ENCODE data around the gene SRPRB. TPM values are rescaled to one million over a fixed set of nuclear protein-coding genes. Genes with fewer than 3 reads are reported as not detected.

The SRPRB gene
- total and polyA plus RNA-seq, 9 donors, result 6.2 to 59.7 (median 35.1) TPM

DNA sequence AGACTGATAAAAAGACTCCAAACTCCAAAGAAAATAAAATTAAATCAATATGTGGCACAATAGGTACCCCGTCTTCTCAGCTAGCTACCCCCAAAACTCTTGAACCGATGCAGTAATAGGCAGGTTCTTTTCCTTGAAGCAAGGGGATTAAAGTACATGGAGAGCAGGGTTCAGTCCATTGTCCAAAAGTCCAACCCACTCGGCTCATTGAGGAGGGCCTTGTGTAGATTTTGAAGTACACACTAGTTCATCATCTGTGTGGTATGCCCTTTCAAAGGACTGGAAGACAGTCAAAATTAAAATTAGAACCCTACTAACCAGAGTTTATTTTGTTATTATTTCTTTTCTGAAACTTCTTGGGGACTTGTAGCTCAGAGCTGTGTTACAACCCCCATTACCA is 36.1 kb upstream of the SRPRB start:
- H3K27me3 ChIP-seq, result no peaks in the 10 kb centered on the region
- H3K9me3 ChIP-seq, result no peaks in the 10 kb centered on the region
- no peak for DNase-seq
- H3K27ac ChIP-seq, result no peak overlapping the region
- TF ChIP-seq, protein P1, sequence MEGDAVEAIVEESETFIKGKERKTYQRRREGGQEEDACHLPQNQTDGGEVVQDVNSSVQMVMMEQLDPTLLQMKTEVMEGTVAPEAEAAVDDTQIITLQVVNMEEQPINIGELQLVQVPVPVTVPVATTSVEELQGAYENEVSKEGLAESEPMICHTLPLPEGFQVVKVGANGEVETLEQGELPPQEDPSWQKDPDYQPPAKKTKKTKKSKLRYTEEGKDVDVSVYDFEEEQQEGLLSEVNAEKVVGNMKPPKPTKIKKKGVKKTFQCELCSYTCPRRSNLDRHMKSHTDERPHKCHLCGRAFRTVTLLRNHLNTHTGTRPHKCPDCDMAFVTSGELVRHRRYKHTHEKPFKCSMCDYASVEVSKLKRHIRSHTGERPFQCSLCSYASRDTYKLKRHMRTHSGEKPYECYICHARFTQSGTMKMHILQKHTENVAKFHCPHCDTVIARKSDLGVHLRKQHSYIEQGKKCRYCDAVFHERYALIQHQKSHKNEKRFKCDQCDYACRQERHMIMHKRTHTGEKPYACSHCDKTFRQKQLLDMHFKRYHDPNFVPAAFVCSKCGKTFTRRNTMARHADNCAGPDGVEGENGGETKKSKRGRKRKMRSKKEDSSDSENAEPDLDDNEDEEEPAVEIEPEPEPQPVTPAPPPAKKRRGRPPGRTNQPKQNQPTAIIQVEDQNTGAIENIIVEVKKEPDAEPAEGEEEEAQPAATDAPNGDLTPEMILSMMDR (IDR thresholded peaks at IDR 0.05), result no peak
- TF ChIP-seq EP300 (IDR thresholded peaks at IDR 0.05) (no peak), POLR2A (IDR thresholded peaks at IDR 0.05) (no peak)
- WGBS, 3 donors, result 90 to 98% (median 94%) methylated on average over 3 of the region's 3 CpGs
- intact Hi-C loops (cut with DNase I), result no loop called here
- no peak overlapping the region for H3K4me3 ChIP-seq
- no peaks in the 10 kb centered on the region for H3K36me3 ChIP-seq
- no peaks in the 10 kb centered on the region for H3K4me1 ChIP-seq (ENCODE audit: insufficient read depth)

DNA sequence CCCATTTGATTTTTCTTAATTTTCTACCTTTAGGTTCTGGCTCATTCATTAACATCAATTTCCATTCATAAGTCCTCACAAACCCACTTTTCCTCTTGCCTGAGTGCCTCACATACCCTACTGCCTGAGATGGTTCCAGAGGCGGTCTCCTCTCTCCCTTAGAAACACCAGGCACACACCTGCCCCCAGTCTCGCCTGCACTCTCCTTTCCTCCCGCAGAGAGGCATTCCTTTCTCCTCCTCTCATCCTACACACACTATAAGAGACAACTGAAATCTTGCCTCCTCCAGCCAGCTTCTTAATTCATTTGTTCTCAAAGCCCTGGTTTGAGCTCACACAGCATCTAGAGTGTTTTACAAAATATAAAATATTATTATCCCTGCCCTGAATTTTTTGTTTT is 31.9 kb upstream of the SRPRB start:
- Histone ChIP-seq H3K27me3 (no peaks in the 10 kb centered on the region), H3K27ac (no peak overlapping the region), H3K9me3 (no peaks in the 10 kb centered on the region), H3K4me3 (no peak overlapping the region), H3K36me3 (no peaks in the 10 kb centered on the region), H3K4me1 (ENCODE audit: insufficient read depth) (no peaks in the 10 kb centered on the region)
- intact Hi-C loops (cut with DNase I), result no loop called here
- 71 to 85% (median 74%) methylated on average over 3 of the region's 3 CpGs for WGBS, 3 donors
- TF ChIP-seq, protein P1 (IDR thresholded peaks at IDR 0.05), result no peak
- TF ChIP-seq POLR2A (IDR thresholded peaks at IDR 0.05), result no peak
- TF ChIP-seq EP300 (IDR thresholded peaks at IDR 0.05), result no peak
- DNase-seq, result no peak

DNA sequence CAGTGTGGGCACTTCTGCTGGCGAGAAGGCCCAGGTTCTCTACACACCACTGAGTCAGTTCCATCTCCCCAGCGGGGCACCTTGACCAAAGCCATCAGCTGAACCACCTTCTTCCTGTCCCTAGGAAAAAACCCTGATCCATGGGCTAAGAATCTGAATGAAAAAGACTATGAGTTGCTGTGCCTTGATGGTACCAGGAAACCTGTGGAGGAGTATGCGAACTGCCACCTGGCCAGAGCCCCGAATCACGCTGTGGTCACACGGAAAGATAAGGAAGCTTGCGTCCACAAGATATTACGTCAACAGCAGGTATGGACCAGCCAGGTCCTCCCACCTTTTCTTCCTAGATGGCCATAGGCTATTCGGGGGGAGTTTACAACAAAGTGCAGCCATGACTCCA is 30.3 kb upstream of the SRPRB start:
- no peaks in the 10 kb centered on the region for H3K4me1 ChIP-seq (ENCODE audit: insufficient read depth)
- no peak overlapping the region for H3K27ac ChIP-seq
- DNase-seq, result no peak
- intact Hi-C loops (cut with DNase I), result no loop called here
- WGBS, 3 donors, result 91 to 95% (median 95%) methylated on average over 9 of the region's 9 CpGs
- no peaks in the 10 kb centered on the region for H3K27me3 ChIP-seq
- TF ChIP-seq, protein P1 (IDR thresholded peaks at IDR 0.05), result no peak
- TF ChIP-seq EP300 (IDR thresholded peaks at IDR 0.05), result no peak
- TF ChIP-seq POLR2A (IDR thresholded peaks at IDR 0.05), result no peak
- no peaks in the 10 kb centered on the region for H3K9me3 ChIP-seq
- no peaks in the 10 kb centered on the region for H3K36me3 ChIP-seq
- no peak overlapping the region for H3K4me3 ChIP-seq

DNA sequence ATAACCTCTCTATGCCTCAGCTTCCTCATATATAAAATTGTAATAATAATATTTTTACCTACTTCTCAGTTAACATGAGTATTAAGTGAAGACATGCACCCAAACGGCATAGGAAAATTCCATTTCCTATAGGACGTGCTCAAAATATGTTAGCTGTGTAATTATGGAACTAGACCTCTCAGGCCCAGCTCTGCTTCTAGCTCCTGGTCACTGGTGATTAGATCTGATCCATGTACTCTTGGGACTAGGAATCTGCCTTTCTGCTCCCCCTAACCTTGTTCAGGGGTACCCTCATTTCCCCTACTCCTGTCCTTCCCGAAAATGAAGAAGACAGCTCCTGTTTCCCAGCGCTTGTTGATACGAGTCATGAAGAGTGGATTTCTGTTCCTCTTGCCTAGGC is 29.8 kb upstream of the SRPRB start:
- DNase-seq, result no peak
- TF ChIP-seq EP300 (IDR thresholded peaks at IDR 0.05), result no peak
- TF ChIP-seq, protein P1 (IDR thresholded peaks at IDR 0.05), result no peak
- TF ChIP-seq POLR2A (IDR thresholded peaks at IDR 0.05), result no peak
- Histone ChIP-seq H3K27me3 (no peaks in the 10 kb centered on the region), H3K27ac (no peak overlapping the region), H3K9me3 (no peaks in the 10 kb centered on the region), H3K4me1 (ENCODE audit: insufficient read depth) (no peaks in the 10 kb centered on the region), H3K36me3 (no peaks in the 10 kb centered on the region), H3K4me3 (no peak overlapping the region)
- intact Hi-C loops (cut with DNase I), result no loop called here
- 91 to 96% (median 95%) methylated on average over 5 of the region's 5 CpGs for WGBS, 3 donors
